PC-3 (cell line): ENCODE data around the gene DCTN5.

Experiments used
- EZH2 ChIP-seq: fragments of 300-600 bp; sonication (generic); IDR thresholded peaks from one replicate; pipeline ENCODE4 v1.6.1; 2017; ENCODE audit warnings: antibody characterized with exemption, mild to moderate bottlenecking, low read length; ENCODE audit not compliant: unreplicated experiment
- EZH2phosphoT487 ChIP-seq: fragments of 300-600 bp; sonication (generic); IDR thresholded peaks from 2 replicates; pipeline ENCODE4 v1.6.1; 2018; ENCODE audit warnings: mild to moderate bottlenecking, antibody characterized with exemption, low read length, borderline replicate concordance
- TF ChIP-seq, protein P1 (sequence below): fragments of 300-600 bp; sonication (generic); conservative IDR thresholded peaks from 2 replicates; pipeline ENCODE4 v1.5.1; 2017; ENCODE audit warnings: antibody characterized with exemption, low read depth, mild to moderate bottlenecking, low read length

DNA sequence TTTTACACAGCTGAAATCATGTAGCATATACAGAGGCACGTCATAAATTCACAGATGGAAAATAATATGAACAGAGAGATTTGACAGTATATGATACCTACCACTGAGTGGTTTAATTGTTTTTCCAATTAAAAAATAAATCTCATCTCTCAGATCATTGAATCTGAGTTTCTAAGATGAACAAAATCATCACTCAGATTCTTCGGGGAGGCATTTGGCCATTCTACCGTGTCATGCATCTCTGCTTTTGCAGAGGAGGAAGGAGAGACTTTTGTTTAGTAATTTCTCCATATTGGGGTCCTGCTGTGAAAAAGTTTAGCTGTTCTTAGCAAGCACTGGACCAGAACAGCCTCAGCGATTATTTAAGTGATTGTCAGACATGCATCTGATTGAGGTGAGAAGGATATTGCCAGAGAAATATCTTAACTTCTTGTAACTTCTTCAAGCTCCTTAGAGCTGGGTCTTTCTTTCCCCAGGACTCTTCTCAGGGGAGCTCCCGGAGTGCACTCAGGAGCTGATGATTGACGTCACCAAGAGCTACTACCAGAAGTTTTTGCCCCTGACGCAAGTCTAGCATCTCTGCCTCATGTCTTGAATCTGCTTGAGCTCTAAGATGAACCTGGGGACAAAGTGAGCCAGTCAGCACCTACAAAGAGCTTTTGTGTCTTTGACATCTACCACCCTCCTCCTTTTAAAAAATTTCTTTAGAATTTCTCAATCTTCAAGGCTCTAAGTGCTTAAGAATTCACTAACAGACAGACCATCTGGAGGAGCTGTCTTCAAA is 25.5 kb downstream of the DCTN5 start:
- TF ChIP-seq, protein P1, sequence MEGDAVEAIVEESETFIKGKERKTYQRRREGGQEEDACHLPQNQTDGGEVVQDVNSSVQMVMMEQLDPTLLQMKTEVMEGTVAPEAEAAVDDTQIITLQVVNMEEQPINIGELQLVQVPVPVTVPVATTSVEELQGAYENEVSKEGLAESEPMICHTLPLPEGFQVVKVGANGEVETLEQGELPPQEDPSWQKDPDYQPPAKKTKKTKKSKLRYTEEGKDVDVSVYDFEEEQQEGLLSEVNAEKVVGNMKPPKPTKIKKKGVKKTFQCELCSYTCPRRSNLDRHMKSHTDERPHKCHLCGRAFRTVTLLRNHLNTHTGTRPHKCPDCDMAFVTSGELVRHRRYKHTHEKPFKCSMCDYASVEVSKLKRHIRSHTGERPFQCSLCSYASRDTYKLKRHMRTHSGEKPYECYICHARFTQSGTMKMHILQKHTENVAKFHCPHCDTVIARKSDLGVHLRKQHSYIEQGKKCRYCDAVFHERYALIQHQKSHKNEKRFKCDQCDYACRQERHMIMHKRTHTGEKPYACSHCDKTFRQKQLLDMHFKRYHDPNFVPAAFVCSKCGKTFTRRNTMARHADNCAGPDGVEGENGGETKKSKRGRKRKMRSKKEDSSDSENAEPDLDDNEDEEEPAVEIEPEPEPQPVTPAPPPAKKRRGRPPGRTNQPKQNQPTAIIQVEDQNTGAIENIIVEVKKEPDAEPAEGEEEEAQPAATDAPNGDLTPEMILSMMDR, result no peak
- no peak for TF ChIP-seq EZH2
- TF ChIP-seq EZH2phosphoT487, result no peak
